H1 (cell line): ENCODE data around the gene IGSF9B. TPM values are rescaled to one million over a fixed set of nuclear protein-coding genes. Genes with fewer than 3 reads are reported as not detected.

Source experiments
- CTCF ChIA-PET: fragments of 300-600 bp; sonication (Branson Sonifier 250); formaldehyde crosslinking; loops from one replicate; lab custom pipeline; 2021; ENCODE audit not compliant: partially characterized antibody; lab: Charles Lee
- POLR2A ChIA-PET: fragments of 300-600 bp; sonication (Branson Sonifier 250); formaldehyde crosslinking; loops from one replicate; lab custom pipeline; 2021; ENCODE audit warnings: inconsistent platforms; ENCODE audit not compliant: partially characterized antibody; lab: Charles Lee
- DNase-seq, 2 experiments: peaks; one replicate each; pipeline versions ENCODE4 v3.0.0 to v3.0.0-alpha.2; 2010 to 2022; ENCODE audit warnings: low spot score in 2 of 2, low read depth in 1 of 2, mixed read lengths in 1 of 2
- FAIRE-seq: peaks from 2 replicates; lab custom pipeline; 2011; peaks lifted over from hg19 to GRCh38; lab: Jason Lieb, UNC
- H2AFZ ChIP-seq: 2 replicates; pipeline ENCODE4 v1.8.1; 2012; ENCODE audit warnings: low read length, inconsistent platforms
- H2AK5ac ChIP-seq: 2 replicates; pipeline ENCODE4 v1.6.1; 2013; ENCODE audit warnings: low read depth, low read length
- H2BK120ac ChIP-seq: replicated peaks from 2 replicates; pipeline ENCODE3; 2013; ENCODE audit warnings: low read depth, low read length, inconsistent platforms
- H2BK12ac ChIP-seq: 2 replicates; pipeline ENCODE4 v1.6.1; 2013; ENCODE audit warnings: low read depth, low read length
- H2BK15ac ChIP-seq: 2 replicates; pipeline ENCODE4 v1.6.1; 2013; ENCODE audit warnings: low read length
- H2BK20ac ChIP-seq: 2 replicates; pipeline ENCODE4 v1.6.1; 2013; ENCODE audit warnings: low read length
- H2BK5ac ChIP-seq: 2 replicates; pipeline ENCODE4 v1.6.1; 2013; ENCODE audit warnings: low read depth, low read length
- H3K14ac ChIP-seq: 2 replicates; pipeline ENCODE4 v1.6.1; 2013; ENCODE audit warnings: inconsistent platforms; ENCODE audit not compliant: insufficient read length
- H3K18ac ChIP-seq: 2 replicates; pipeline ENCODE4 v1.6.1; 2013; ENCODE audit warnings: low read length; ENCODE audit errors: extremely low read depth
- H3K23ac ChIP-seq: 2 replicates; pipeline ENCODE4 v1.6.1; 2013; ENCODE audit warnings: inconsistent platforms; ENCODE audit not compliant: insufficient read length
- H3K23me2 ChIP-seq: 2 replicates; pipeline ENCODE4 v1.6.1; 2013; ENCODE audit warnings: low read depth, low read length
- H3K27ac ChIP-seq: 2 replicates; pipeline ENCODE4 v1.6.1; 2011; ENCODE audit warnings: low read depth, low read length, inconsistent platforms
- H3K27me3 ChIP-seq, 4 experiments: replicated peaks in 1 of 4; 1 replicate in 1 of 4; 2 replicates in 3 of 4; pipeline versions ENCODE4 v1.6.1 to v1.8.1; 2011 to 2013; ENCODE audit warnings: low read length in 3 of 4, mild to moderate bottlenecking in 3 of 4, inconsistent platforms in 2 of 4, mixed read lengths in 2 of 4, moderate library complexity in 1 of 4; ENCODE audit not compliant: control insufficient read depth in 3 of 4, insufficient read depth in 3 of 4; ENCODE audit errors: extremely low read depth in 1 of 4
- H3K36me3 ChIP-seq, 4 experiments: 2 replicates each; pipeline versions ENCODE4 v1.6.1 to v1.8.1; 2011 to 2013; ENCODE audit warnings: mild to moderate bottlenecking in 4 of 4, low read length in 3 of 4, moderate library complexity in 2 of 4, control low read depth in 1 of 4, inconsistent platforms in 1 of 4; ENCODE audit not compliant: insufficient read depth in 4 of 4, control insufficient read depth in 2 of 4
- H3K4ac ChIP-seq: replicated peaks from 2 replicates; pipeline ENCODE3; 2013; ENCODE audit warnings: low read length, low read depth, mixed read lengths, inconsistent platforms; ENCODE audit not compliant: insufficient read length
- H3K4me1 ChIP-seq, 4 experiments: replicated peaks in 1 of 4; 1 replicate in 1 of 4; 2 replicates in 3 of 4; pipeline versions ENCODE4 v1.6.1 to v1.8.1; 2011 to 2013; ENCODE audit warnings: low read length in 3 of 4, inconsistent platforms in 2 of 4, mixed read lengths in 1 of 4; ENCODE audit not compliant: insufficient read depth in 4 of 4, control insufficient read depth in 3 of 4
- H3K4me2 ChIP-seq, 2 experiments: 2 replicates each; pipeline versions ENCODE4 v1.6.1 to v1.8.1; 2011 to 2013; ENCODE audit warnings: low read depth in 2 of 2, low read length in 2 of 2, control low read depth in 1 of 2, inconsistent platforms in 1 of 2, mild to moderate bottlenecking in 1 of 2; ENCODE audit not compliant: insufficient read depth in 1 of 2
- H3K4me3 ChIP-seq, 4 experiments: fragments of 200-600, 300-600 bp in 1 of 4; sonication (generic), shearing (Covaris generic), sonication (Bioruptor Twin) in 1 of 4; 2 replicates each; pipeline versions ENCODE4 v1.5.1 to v1.8.1; 2011 to 2016; ENCODE audit warnings: low read length in 4 of 4, low read depth in 3 of 4, control low read depth in 2 of 4, inconsistent platforms in 2 of 4, mild to moderate bottlenecking in 2 of 4, mixed read lengths in 1 of 4, moderate library complexity in 1 of 4; ENCODE audit not compliant: insufficient read depth in 2 of 4; ENCODE audit errors: extremely low read depth in 1 of 4
- H3K56ac ChIP-seq: replicated peaks from 2 replicates; pipeline ENCODE3; 2013; ENCODE audit warnings: low read depth, mild to moderate bottlenecking, mixed read lengths, low read length, inconsistent platforms; ENCODE audit not compliant: insufficient read length
- H3K79me1 ChIP-seq: 2 replicates; pipeline ENCODE4 v1.6.1; 2013; ENCODE audit warnings: low read depth, low read length, control low read depth
- H3K79me2 ChIP-seq, 2 experiments: 2 replicates each; pipeline versions ENCODE4 v1.6.1 to v1.8.1; 2012 to 2013; ENCODE audit warnings: low read length in 2 of 2, mild to moderate bottlenecking in 2 of 2, inconsistent platforms in 1 of 2; ENCODE audit not compliant: insufficient read depth in 2 of 2, control insufficient read depth in 1 of 2
- H3K9ac ChIP-seq, 4 experiments: replicated peaks in 1 of 4; 1 replicate in 1 of 4; 2 replicates in 3 of 4; pipeline versions ENCODE4 v1.6.1 to v1.8.1; 2011 to 2013; ENCODE audit warnings: low read depth in 3 of 4, low read length in 3 of 4, control low read depth in 2 of 4, mild to moderate bottlenecking in 2 of 4, moderate library complexity in 2 of 4, inconsistent platforms in 1 of 4; ENCODE audit errors: extremely low read depth in 1 of 4
- H3K9me3 ChIP-seq, 2 experiments: 2 replicates each; pipeline versions ENCODE4 v1.6.1 to v1.8.1; 2012 to 2013; ENCODE audit warnings: mild to moderate bottlenecking in 2 of 2, moderate library complexity in 2 of 2, control low read depth in 1 of 2, inconsistent platforms in 1 of 2, low read depth in 1 of 2, low read length in 1 of 2, mixed read lengths in 1 of 2; ENCODE audit not compliant: insufficient read depth in 2 of 2
- H4K20me1 ChIP-seq, 2 experiments: replicated peaks in 1 of 2; 2 replicates each; pipeline versions ENCODE3 to v1.8.1; 2011 to 2013; ENCODE audit warnings: inconsistent platforms in 2 of 2, low read length in 2 of 2, mild to moderate bottlenecking in 1 of 2; ENCODE audit not compliant: insufficient read depth in 2 of 2, control insufficient read depth in 1 of 2
- H4K5ac ChIP-seq: 2 replicates; pipeline ENCODE4 v1.6.1; 2013; ENCODE audit warnings: low read length, low read depth, mixed read lengths, inconsistent platforms; ENCODE audit not compliant: insufficient read length
- H4K8ac ChIP-seq: 2 replicates; pipeline ENCODE4 v1.8.0; 2013; ENCODE audit warnings: mild to moderate bottlenecking, moderate library complexity, low read length, inconsistent platforms; ENCODE audit not compliant: insufficient read depth; ENCODE audit errors: extremely low read depth
- H4K91ac ChIP-seq: replicated peaks from 2 replicates; pipeline ENCODE3; 2013; ENCODE audit warnings: low read length, mixed read lengths, inconsistent platforms; ENCODE audit not compliant: insufficient read length
- BACH1 ChIP-seq: IDR thresholded peaks from 2 replicates; pipeline ENCODE4 v1.6.1; 2012; ENCODE audit warnings: low read length, improper control_type of control experiment
- BCL11A ChIP-seq, 2 experiments: IDR thresholded peaks; one replicate each; pipeline ENCODE4 v1.6.1; 2011; ENCODE audit warnings: low read depth in 2 of 2, low read length in 2 of 2, mild to moderate bottlenecking in 2 of 2
- CBX8 ChIP-seq: fragments of 300-800, 300-1000 bp; sonication (generic); IDR thresholded peaks from 2 replicates; pipeline ENCODE4 v1.7.1; 2016; ENCODE audit warnings: low read depth, low read length, borderline replicate concordance
- CTBP2 ChIP-seq: IDR thresholded peaks from 2 replicates; pipeline ENCODE4 v1.7.0; 2011; ENCODE audit warnings: borderline replicate concordance, mild to moderate bottlenecking, moderate library complexity, mixed read lengths, low read length; ENCODE audit not compliant: insufficient read depth, insufficient read length
- CTCF ChIP-seq, 3 experiments: IDR thresholded peaks; 1 replicate in 2 of 3; 2 replicates in 1 of 3; pipeline versions ENCODE4 v1.5.1 to v1.6.1; 2011; ENCODE audit warnings: low read length in 3 of 3, mild to moderate bottlenecking in 3 of 3, inconsistent platforms in 2 of 3, low read depth in 1 of 3, moderate library complexity in 1 of 3; ENCODE audit not compliant: insufficient read depth in 1 of 3; ENCODE audit errors: control extremely low read depth in 1 of 3
- FOSL1 ChIP-seq: IDR thresholded peaks from 2 replicates; pipeline ENCODE4 v1.6.1; 2011; ENCODE audit warnings: mild to moderate bottlenecking, low read depth, low read length, moderate library complexity; ENCODE audit not compliant: insufficient read depth
- HDAC6 ChIP-seq: IDR thresholded peaks from one replicate; pipeline ENCODE4 v1.7.1; 2012; ENCODE audit warnings: low read depth, mild to moderate bottlenecking, inconsistent platforms, low read length, moderate library complexity
- SUZ12 ChIP-seq: fragments of 200-600 bp; sonication (generic); IDR thresholded peaks from 2 replicates; pipeline ENCODE4 v1.6.1; 2012; ENCODE audit warnings: mild to moderate bottlenecking, inconsistent platforms, low read length, moderate library complexity, mixed read lengths
- USF2 ChIP-seq: IDR thresholded peaks from 2 replicates; pipeline ENCODE4 v1.6.1; 2011; ENCODE audit warnings: low read length, improper control_type of control experiment
- WGBS, 2 experiments: shearing (Covaris generic) in 1 of 2; methylation state at CpG; one replicate each; pipeline versions ENCODE4 v1.1.6 to v1.1.7; 2013 to 2015; ENCODE audit warnings: low lambda C conversion rate in 2 of 2, mixed read lengths in 2 of 2, inconsistent platforms in 1 of 2, low coverage in 1 of 2, missing lambda C conversion rate in 1 of 2; ENCODE audit not compliant: insufficient replicate concordance in 2 of 2, insufficient coverage in 1 of 2, insufficient read length in 1 of 2; ENCODE audit errors: extremely low coverage in 1 of 2, missing lambda C conversion rate in 1 of 2; 5-methylcytosine and 5-hydroxymethylcytosine counted together
- polyA plus RNA-seq, 7 experiments: library from polyadenylated mRNA; depleted of rRNA in 3 of 7; stranded (reverse) in 5 of 7; unstranded in 2 of 7; fragments of >200 nt in 5 of 7; fragments of 200-250 nt in 2 of 7; gene quantifications; 1 replicate in 5 of 7; 2 replicates in 1 of 7; 4 replicates in 1 of 7; pipeline versions ENCODE4 v1.2.1 to v1.2.3, GENCODE V29; 2011 to 2013; ENCODE audit warnings: missing spikeins in 2 of 7, mixed read lengths in 2 of 7
- total RNA-seq: library from RNA; stranded (reverse); fragmentation: NEBNext Ultra II Directional; extraction: Animal tissue kit (Norgen Biotek cat#: 25700); gene quantifications from 2 replicates; pipeline ENCODE4 v1.2.1, GENCODE V29; 2021

IGSF9B gene
- total and polyA plus RNA-seq, 2 of the 8 experiments (the other 6 are each of a cell fraction or from before 2014, with no cell fraction given): 16.5 to 49.2 TPM

GRCh38 chr11:133924661-133925060 is 32.1 kb downstream of the IGSF9B start:
- H4K20me1 ChIP-seq: peaks cover 2 to 6% of the 10 kb centered on the region in 2 experiments
- DNase-seq: no peak
- no peak for FAIRE-seq
- H3K56ac ChIP-seq: no peak overlapping the region
- no peak overlapping the region for H3K14ac ChIP-seq
- H3K27me3 ChIP-seq: no peaks in the 10 kb centered on the region
- H3K23me2 ChIP-seq: no peaks in the 10 kb centered on the region
- H3K4me2 ChIP-seq: no peak overlapping the region
- no peak overlapping the region for H3K23ac ChIP-seq
- no peak overlapping the region for H2BK5ac ChIP-seq
- H3K36me3 ChIP-seq: peaks cover 9 to 32% (median 25%) of the 10 kb centered on the region in 4 experiments; a peak in 7 of 8 replicates
- POLR2A ChIA-PET: no interaction called here
- H4K91ac ChIP-seq: no peak overlapping the region
- H2BK15ac ChIP-seq: no peak overlapping the region
- peaks cover 0 to 2% (median under 1%) of the 10 kb centered on the region in 4 experiments; a peak in 4 of 7 replicates for H3K4me1 ChIP-seq
- H3K79me1 ChIP-seq: 0 out of 2 replicates have a peak, but pooled peaks cover 2% of the 10 kb centered on the region
- no peaks in the 10 kb centered on the region for H3K9me3 ChIP-seq
- TF ChIP-seq HDAC6: no peak
- TF ChIP-seq BCL11A (IDR thresholded peaks at IDR 0.05; ENCODE audit: low read depth in 2 of 2, low read length in 2 of 2): no peak
- TF ChIP-seq SUZ12: no peak
- no peak for TF ChIP-seq BACH1
- TF ChIP-seq CTCF (IDR thresholded peaks at IDR 0.05; ENCODE audit: control extremely low read depth in 1 of 3, insufficient read depth in 1 of 3, low read depth in 1 of 3, low read length in 3 of 3): no peak
- TF ChIP-seq USF2: no peak
- TF ChIP-seq FOSL1: no peak
- no peak for TF ChIP-seq CBX8
- no peak for TF ChIP-seq CTBP2
- TF ChIP-seq, all 59 proteins: peak for 0
- no peaks in the 10 kb centered on the region for H3K79me2 ChIP-seq
- H4K8ac ChIP-seq: no peak overlapping the region
- no peak overlapping the region for H3K27ac ChIP-seq
- WGBS, 2 experiments: 85% methylated on average over 11 of the region's 11 CpGs; no CpG with 5 or more reads in 1 of the 2 experiments
- H3K9ac ChIP-seq: no peak overlapping the region
- H4K5ac ChIP-seq: no peak overlapping the region
- H2AK5ac ChIP-seq: no peak overlapping the region
- H2AFZ ChIP-seq: no peak overlapping the region
- CTCF ChIA-PET: interaction anchor here (0.7 to 4.4 kb wide), 8 partner anchors 10 to 121 kb away, joined by 3 to 52 read pairs (median 4); no protein-coding TSS in a partner anchor
- no peak overlapping the region for H3K18ac ChIP-seq
- H2BK120ac ChIP-seq: no peak overlapping the region
- H2BK20ac ChIP-seq: no peak overlapping the region
- H2BK12ac ChIP-seq: no peak overlapping the region
- H3K4me3 ChIP-seq: no peak overlapping the region
- H3K4ac ChIP-seq: no peak overlapping the region
